HK-2 (cell line): Measurements from ENCODE around the gene SH3YL1.
A peak's percentile ranks its signal among the peaks of the same experiment; 100 is the strongest.

ENCODE experiments used
- DNase-seq: peaks from one replicate; pipeline ENCODE4 v3.0.0-alpha.2; 2018; ENCODE audit not compliant: unreplicated experiment

The SH3YL1 gene

DNA sequence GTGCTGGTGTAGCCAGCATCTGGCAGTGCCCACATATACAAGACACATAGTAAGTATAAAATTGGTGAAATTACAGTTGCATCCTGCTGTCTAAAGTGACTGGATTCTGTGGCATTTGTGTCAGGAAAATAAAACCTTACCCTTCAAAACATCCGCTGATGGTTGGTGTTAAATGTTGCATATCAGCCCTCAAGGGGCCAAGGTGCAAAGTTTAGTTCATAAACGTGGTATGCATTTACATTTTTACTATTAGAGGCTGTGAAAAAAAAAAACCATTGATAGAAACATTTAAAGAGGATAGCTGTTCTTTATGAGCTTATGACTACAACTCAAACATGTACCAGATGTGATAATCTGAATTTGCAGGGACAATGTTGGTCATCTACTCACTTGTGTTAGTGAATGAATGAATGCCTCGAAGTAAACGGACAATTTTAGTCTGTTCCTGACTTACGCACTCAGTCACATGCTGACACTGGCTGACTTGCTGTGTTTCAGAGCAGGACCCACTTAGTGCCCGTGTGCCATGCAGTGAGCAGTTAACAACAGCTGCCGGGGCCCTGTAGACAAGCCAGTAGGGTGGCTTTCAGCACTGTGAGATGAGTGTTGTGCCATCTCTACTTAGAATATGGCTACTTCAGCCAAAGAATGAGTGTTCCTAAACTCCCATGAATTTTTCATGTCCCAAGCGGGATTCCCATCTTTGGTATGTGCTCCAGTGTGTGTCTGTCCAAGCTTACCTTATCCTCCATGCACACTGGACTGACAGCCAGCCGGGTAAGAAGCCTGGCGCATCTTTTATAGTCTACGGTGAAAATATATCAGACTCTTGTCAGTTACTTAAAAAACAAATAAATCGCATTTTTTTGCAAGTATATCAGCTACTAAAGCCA is 18.8 kb upstream of the SH3YL1 start:
- DNase-seq = no peak

DNA sequence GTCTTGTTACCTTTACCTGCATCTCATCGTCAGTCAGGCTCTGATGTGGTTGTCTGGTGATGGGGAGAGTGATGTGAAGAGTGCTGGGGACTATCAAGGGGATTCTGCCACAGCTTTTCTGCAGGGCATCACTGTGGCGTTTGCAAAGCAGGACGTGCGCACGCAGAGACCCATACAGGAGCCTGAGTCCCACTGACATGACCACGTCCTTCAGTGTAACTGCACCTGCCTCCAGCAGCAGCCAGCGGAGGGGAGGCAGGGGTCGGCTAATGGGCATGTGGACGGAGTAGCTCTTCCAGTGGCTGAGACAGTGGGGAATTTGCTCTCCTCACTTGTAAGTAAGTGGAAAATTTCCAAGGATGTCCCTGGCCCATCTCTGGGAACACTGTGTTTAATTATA is 17.5 kb upstream of the SH3YL1 start:
- no peak for DNase-seq

DNA sequence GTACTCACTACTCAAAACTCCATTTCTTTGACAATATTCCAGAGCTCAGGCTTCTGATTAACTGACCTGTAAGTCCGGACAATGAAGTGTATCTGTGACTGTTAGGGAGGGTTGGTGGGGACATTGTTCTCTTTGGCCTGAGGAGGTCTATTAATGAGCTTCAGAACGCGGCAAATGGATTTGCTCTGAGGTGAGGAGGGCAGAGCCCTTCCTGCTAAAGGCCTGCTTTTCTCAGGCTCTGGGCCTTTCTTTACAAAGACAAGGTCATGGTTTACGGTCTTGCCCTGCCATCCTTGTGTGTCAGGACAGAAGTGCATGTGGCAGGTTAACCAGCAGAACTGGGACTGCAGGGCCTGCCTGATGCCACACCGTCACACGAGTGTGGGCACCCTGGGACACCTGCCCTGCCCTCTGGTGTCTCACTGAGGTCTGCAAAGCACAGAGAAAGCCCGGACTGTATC is 16.8 kb upstream of the SH3YL1 start:
- DNase-seq = no peak

DNA sequence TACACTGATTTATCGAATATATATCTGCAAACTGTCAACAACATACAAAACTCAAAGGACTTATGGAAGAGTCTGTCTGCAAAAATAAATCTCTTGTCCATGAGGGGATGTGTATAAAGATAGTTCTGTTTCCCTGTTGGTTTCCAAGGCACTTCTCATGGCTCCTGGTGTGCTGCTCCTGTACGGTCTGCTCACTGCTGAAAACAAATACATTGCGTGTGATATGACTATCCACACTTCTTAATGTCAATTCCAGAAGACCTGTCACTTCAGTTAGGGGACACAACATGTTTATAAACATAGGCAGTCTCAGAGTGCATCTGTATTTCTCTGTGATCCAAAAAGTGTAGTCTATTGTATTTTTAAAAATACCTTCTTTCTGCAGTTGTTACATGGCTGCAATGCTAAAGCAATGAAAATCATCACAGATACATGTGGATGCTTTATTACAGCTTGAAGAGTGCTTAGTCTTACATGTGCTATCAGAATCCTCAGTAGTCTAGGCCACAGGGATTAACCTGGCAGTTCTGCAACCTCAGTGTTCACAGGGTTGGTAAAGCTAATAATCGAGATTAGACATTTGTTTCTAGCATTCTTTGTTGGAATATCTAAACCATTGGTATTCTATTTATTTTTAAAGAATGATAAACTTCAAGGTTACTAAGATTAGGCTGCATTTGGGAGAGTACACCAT is 16.3 kb upstream of the SH3YL1 start:
- no peak for DNase-seq

DNA sequence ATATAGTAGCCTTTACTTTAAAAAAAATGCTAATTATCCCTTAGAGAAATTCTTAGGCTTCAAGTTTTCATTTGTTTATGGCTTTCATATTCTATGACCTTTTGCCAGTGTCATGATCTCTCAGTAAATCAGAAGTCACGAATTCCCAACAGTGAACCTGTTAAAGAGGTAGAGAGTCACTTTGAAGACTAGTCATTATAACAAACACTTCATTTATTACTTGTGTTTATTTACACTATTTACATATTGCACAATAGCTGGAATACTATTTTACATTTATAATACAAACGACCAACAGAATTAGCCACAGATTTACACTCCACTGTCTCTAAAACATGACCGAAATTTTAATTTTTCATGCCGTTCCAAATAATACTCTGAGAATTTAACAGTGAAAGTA is 15.5 kb upstream of the SH3YL1 start:
- DNase-seq = no peak

DNA sequence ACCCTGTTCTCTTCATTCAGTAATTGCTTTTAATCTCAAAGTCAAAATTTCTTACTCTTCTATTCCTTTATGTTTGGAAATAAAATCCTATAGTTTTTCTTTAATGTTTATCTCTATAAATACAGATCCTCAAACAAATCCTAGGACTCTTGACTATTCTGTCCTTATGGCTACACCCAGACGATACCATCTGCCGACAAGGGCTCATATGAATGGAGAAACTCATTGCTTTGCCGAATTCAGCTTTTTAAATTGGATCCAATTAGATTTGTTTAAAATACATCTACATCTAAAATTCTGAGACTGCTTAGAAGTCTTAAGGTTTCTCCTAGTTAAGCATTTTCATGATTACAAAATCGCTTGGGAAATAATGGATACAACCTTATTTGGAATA is 15.1 kb upstream of the SH3YL1 start:
- DNase-seq = no peak

DNA sequence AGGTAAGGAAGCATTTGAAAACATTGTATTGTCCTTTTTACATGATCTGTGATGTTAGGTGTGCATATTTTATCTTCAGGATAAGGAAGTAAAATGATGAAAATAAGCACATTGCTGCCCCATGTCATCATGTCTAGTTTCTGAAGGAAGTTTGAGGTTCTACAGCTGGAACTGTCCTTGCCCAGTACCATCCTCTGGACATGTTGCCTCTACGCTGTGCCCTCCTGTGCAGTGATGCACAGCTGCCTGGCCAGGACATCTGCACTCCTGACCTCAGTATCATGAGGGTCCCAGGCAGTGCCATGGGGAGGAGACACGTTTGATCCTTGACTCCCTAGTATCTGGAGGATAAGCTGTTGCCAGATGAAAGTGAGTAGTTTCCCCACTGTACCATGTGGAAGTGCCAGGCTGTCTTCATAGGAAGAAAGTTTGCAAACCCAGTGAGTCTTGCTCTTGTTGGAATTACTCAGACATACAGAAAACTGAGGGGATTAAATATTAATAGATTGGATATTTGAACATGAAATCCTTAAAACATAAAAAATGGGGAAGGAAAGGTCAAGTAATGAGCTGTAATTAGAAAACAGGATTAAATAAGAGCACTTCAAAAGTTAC is 14.6 kb upstream of the SH3YL1 start:
- DNase-seq = no peak

DNA sequence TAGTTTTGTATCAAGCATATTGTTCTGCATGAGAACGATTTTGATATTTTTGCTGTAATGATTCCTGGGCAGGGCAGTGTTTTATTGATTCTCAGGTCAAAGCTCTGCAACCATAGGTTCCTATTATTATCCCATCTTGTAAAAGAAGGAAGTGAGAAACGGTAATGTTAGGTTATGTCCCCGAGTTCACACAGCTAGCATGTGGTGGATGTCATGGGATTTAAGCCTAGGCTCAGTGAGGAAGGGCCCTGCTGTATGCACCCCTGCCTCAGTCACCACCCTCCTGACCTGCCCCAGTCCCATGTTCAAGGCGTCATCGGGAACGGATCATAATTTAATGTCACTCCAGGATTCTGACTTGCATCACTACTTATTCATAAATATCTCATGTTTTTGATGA is 11.6 kb upstream of the SH3YL1 start:
- no peak for DNase-seq

DNA sequence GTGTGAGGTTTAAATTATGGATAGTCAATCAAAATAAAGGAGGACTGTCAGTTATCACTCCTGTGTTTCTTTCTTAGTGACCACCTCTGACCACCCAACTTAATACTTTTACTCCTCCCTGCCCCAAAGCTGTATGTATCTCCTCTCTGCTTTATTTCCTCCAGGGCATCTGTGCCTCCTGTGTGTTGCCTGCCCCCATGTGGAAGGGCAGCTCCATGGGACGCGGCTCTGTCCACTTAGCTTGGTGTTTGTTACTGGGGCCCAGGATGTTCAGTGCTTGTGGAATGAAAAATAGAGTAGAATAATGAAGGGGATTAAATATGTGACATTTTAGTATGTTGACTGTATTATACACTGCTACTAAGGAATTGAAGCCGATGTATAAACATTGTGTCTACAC is 10.7 kb upstream of the SH3YL1 start:
- no peak for DNase-seq

DNA sequence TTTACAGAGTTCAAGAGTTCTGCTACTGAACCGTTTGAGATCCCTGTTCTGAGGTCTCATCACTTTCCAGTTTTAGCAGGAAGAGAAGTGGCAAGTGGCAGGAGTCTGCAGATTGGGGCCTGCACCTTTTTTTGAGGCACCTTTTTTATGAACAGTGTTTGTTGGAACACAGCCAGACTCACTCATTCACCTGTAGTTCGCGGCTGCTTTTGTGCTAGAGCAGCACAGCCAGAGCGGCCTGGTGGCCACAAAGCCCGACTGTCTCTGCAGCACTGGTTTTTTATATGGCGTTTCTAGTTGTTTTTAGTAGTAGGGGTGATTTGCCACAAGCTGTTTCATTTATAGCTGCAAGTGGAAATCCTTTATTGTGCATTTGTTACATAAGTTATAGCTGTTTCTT is 9.5 kb upstream of the SH3YL1 start:
- DNase-seq = no peak

DNA sequence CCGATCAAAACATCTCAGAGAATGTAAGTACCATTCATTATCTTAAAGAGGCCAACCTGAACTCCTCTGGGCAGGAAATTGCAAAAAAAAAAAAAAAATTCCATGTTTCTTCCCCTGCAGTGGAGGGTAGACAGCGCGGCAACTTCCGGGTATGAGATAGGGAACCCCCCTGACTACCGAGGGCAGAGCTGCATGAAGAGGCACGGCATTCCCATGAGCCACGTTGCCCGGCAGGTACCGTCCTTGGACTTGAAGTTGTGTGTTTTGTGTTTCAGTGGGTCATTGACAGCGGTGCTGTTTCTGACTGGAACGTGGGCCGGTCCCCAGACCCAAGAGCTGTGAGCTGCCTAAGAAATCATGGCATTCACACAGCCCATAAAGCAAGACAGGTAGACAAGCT is 8.1 kb upstream of the SH3YL1 start:
- DNase-seq = no peak

DNA sequence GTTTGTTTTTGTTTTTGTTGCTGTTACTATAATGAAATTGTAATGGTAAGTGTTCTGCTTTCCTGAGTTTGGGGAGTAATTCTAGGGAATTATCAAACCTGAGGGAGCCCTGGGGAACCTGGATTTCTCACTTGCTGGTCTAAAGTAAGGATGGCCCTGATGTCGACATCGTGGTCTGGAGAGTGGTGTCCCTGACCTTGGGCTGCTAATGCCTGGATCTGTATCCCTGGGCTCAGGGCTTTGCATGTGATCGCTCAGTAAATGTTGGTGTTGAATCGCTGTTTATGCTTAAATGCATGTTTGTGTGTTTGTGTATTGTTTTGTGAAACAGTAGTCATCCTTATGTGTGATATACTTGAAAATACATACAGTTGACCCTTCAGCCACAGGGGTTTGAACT is 7.0 kb upstream of the SH3YL1 start:
- no peak for DNase-seq

DNA sequence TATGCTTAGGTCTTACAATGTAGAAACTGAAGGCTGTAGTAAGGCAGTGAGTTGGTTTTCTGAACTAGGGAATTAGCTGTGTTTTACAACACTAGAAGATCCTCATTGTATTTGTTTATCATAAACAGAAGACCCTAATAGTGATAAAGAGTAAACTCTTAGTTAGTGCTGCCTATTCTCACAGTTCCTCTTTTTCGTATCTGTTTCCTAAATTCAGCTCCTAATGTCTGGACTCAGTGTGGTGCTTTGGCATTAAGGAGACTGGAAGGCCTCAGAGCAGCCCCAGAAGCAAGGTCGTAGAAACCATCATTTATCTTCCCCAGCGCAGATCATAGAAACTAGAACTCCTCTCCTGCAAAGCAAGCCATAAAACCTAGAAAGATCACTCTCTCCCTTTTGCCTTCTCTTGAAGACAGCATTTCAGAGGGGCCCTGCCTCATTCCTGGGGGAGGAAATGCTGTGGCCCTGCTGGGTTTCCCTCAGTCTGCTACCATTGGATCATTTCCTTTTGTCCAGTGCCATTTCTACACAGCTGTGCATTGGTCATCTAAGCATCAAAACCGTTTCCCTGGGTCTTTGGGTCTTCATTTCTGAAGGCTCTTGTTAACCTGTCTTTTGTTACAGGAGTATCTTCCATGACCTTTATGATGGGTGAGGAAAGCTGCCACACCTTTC is 5.7 kb upstream of the SH3YL1 start:
- no peak for DNase-seq

DNA sequence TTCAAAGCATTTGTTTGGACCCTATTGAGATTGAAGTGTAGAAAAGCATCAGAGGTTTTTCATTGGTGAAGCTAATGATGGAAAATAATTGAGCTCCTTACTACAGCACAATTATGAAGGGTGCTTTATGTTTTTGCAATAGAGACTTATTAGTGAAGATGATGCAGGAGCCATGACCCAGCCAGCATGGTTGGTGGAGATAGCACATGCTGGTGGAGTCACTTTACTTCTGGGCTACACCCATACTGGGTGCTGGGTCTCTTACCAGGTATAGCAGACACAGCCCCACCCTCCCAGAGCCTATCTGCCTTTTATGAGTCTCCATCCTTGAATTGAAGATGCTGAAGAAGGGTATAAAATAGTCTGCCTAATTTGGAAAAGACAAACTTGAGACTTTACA is 4.5 kb upstream of the SH3YL1 start:
- DNase-seq = no peak

DNA sequence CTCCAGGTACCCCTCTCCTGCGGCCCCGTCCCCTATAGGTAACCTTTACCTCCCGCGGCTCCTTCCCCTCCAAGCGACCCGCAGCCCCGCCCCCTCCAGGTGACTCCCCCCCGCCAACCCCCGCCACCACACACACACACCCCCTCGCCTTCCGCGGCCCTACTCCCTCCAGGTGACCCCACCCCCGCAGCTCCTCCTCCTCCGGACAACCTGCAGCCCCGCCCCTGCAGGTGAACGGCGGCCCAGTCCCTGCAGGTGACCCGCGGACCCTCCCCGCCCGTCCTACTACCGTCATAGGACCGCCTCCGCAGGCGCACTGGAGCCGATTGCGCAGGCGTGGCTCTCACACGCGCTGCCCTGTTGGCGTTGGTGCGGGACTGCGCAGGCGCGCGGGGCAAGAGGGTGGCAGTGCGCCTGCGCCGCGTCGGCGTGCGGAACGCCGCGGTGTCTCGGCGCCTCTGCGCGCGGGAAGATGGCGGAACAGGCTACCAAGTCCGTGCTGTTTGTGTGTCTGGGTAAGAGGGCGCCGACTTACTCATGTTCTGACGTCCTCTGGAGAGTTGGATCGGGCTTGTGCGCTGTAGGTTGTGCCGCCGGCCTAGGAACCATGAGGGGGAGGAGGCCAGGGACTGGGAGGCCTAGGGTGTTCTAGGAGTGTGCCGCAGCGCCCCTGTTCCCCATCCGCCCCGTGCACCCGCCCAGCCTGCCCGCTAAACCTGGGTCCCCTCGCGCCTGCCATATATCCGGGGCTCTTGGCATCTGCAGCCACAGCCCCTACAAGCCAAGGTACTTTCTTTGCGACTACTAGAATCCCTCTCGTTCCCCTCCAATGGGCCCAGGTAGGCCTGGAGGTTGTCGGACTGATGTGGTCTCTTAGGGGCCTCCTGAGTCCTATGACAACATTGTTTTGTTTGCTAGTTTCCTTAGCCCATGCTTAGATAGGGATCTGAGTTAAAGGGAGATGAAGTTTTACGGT is 949 bp upstream of the SH3YL1 start, which contains the start of gene ACP1:
TSS of gene ACP1 (plus strand) at position 455 of the 976 bp plus-strand sequence. CDS start at position 473, 18 bp downstream.
- DNase-seq = peak; percentile 94

DNA sequence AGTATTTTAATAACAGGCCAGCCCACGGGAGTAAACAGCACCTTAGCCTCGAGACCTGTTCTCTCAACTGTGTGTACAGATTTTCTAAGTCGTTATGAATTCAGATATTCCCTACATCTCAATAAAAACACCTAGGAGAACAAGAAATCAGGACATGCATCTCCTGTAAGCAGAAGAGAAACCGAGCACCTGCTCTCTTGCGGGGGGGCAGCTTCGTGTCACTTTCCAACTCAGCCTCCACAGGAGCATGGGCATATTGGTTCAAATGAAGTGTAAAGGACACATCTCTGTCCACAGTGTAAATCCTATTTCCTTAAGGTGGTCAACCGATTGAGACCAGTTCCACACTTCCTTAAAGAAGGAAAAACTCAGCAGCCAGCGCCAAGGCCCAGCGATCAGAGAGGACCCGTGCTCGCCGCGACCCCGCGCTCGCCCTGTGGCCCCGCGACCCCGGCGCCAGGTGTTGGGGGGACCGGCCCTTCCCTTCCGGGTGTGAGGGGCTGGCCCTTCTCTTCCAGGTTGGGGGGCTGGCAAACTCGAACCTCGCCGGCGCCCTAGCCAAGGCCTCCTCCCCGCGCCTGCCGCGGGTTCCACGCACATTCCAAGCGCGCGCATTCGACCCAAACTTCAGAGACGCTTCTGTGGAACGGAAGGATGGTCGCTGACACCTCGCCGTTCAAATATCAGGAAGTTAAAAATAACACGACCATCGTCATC is 652 bp downstream of the SH3YL1 start:
- no peak for DNase-seq

DNA sequence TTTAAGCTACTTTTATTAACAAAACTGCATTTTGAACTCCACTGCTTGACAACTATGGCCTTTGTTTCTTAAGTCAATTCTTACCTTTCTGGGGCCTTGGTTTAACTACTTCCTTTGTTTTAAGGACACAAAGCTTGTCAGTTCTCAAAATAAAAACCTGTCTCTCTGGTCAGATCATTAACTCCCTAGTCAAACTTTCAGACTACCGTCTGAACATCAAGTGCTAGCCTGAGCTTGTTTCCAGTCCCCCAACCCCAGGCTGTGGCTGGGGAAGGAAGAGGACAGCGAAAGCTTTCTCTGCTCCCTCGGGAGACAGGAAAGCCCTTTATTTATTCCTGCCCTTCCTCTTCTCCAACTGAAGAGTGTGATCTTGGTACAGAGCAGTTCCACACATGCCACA is 1.7 kb downstream of the SH3YL1 start:
- DNase-seq = no peak

DNA sequence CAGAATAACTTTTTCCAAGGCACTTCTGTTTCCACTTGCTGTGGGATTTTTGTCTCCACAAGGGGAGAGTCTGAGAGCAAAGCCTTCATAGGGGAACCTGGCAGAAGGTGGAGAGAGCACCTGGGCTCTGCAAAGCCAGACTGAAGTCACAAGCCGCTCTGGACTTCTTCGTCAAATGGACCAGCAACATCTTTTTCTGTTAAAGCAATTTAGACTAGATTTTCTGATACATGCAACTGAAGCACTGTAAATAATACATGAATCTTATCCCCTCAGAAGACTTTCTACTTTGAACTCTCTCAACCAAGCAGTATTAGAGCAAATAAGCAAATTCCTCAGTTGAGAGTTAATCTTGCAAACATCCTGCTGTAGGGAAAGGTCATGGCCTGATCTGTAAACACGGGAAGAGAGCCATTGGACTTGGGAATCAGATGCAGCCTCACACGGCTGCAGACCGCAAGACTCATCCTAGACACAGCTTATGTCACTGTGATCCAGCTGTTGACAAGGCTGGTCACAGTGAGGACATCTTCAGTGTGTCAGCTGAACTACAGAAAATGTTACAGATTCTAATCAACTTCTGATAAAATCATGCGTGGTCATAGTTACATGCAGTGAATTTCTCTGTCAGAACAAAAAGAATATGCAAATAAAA is 3.2 kb downstream of the SH3YL1 start:
- no peak for DNase-seq

DNA sequence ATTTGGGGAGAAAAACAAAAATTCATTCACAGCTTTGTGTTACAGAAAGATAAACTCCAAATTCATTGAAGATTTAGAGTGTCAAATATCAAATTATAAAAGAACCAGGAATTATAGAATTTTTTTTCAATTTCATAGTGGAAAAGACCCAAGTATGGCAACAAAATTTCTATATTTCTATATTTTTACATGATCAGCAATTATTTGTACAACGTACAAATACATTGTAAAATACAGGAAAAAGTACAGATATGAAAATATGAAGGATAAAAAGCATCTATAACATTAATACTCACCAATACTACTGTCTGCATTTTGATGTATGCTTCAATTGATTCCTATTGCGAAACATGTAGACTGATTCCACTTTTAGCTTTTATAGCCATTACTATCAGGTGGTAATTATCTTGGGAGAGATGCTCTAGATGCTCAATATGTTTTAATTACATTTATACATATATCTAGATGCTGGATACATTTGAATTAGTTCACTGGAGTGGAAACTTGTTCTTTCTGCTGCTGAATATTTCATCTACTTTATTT is 4.0 kb downstream of the SH3YL1 start:
- DNase-seq = no peak
